Activated CD8-positive, alpha-beta memory T cell treated with anti-CD3 and anti-CD28 coated beads for 48 hours (primary cell): ENCODE results near the gene SGCD.

Experiments used
- DNase-seq, 3 experiments: peaks; one replicate each; pipeline ENCODE4 v3.0.0-alpha.2; 2020; ENCODE audit warnings: low read depth in 2 of 3, low spot score in 2 of 3

SGCD gene

DNA sequence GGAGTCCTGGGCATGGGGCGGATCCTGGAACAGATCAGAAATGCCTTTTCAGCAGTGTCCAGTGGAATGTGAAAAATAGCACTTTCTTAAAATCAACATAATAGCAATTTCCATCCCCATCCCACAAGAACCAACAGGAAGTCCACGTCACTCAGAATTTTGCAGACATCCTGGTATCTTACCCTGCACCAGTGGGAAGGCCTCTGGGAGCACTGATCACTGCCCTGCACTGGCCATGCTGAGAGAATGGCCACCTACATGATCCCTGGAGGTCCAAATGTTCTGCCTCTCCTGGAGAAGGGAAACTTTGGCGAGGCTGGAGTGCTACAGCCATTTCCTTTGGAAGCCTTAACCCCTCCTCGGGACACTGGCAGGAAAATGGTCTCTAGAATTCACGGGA lies 173.8 kb downstream of the SGCD start:
- no peak for DNase-seq

DNA sequence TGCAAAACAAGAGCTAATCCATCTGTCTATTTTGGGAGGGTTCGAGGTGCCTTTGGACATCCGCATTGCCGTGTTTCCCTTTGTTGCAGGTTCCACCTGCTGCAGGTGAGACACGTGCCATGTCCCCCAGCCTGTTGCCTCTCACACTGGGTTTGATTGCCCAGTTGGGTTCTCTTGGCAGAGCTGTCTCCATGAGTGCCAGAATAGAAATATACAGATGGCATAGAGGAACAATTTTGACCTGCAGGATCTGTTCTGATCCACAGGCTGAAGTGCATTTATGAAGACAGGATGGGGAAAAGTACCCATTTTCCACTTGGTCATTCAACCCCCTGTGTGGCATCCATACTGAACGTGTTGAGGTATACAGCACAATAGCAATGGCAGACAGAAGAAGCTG lies 178.1 kb downstream of the SGCD start:
- DNase-seq: no peak

DNA sequence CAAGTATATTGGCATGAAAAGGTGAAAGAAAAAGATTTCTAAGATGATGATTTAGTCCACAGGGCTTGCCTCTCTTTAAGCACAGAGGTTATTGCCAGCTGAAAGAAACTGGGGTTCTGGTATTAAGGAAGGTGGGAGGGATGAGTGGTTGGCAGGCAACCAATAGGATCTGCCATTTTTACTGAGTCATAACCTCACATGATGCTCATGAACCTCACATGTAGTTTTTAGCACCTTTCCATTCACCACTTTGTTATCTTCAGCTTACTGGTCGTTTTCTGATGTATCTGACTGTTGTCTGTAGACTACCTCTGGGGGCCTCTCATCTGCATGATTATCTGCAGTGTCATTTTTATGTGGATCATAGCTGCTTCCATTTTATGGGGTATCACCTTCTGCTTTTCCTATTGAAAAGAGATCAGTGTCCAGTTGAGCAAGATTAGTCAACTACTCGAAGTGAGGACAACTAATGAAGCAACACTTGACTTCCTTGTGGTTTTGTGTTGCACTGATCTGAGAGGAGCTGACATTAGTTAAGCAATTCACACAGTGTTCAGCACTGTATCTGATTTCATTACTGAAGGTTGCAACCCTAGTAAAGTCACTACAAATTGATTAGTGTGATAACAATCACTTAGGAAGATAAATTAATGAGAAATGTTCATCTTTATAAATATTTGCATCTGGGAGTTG lies 186.3 kb downstream of the SGCD start:
- DNase-seq: no peak

DNA sequence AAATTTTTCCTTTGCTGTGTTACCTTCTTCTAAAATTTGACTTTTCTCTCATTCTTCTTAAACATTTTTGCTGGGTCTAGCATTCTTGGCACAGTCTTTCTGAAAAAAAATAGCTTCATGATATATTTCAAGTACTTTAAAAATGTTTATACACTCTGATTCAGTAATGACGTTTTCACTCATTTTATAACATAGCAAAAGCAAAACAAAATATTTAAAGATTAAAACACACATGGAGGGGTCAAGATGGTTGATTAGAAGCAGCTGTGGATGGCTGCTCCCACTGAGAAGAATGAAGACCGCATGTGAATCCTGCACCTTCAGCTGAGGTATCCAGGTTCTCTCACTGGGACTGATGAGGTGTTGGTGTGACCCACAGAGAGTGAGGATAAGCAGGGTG lies 188.2 kb downstream of the SGCD start:
- no peak for DNase-seq

DNA sequence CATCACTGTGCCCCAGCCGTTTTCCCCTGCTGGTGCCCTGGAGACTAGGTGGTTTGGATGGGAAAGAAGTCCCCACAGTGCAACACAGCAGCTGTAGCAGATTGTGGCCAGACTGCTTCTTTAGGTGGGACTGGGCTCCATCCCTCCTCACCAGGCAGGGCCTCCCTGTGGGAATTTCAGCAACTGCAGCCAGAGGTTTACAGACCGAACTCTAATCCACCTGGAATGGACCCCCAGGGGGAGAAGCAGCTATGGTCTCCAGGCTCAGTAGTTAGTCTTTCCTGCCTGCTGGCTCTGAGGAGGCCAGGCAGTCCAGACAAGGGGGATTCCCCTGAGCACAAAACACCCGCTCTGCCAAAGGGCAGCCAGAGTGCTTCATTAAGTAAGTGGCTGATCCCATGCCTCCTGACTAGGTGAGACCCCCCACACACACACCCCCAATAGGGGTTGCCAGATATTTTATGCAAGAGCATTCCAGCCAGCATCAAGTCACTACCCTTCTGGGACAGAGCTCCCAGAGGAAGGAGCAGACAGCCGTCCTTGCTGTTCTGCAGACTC lies 188.9 kb downstream of the SGCD start:
- no peak for DNase-seq

DNA sequence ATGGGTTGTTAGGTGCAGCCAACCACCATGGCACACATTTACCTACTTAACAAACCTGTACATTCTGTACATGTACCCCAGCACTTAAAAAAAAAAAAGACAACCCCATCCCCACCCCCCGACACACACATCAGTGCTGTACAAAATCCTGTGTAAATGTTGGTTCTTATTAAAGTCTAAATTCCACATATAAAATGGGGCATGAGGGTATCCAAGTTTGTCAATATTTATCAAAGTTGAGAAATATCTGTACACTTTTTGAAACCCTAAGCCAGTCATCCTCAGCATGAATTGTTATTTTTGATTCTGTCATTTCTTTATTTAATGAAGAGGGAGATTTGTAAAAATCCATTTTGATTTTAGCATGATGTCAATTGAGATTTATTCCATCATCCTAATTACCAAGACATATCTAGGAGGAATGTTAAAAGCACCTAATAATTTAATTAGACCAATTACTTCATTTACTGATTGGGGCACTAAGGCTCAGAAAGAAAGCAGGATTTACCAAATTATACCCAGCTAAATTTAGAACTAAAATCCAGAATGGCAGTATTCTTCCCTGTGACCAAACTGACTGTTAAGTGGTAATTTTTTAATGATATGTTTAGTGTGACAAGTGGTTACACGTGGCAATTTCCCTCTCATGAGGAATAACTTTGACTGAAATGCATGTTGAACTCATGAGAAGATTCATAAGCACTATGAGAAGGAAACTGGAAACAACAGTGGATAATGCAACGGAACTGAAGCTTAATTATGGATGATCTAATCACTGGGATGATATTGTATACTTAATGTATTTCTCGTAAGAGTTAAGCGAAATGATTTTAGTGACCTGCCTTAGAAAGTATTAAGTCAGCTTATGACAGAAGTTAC lies 195.9 kb downstream of the SGCD start:
- no peak for DNase-seq

DNA sequence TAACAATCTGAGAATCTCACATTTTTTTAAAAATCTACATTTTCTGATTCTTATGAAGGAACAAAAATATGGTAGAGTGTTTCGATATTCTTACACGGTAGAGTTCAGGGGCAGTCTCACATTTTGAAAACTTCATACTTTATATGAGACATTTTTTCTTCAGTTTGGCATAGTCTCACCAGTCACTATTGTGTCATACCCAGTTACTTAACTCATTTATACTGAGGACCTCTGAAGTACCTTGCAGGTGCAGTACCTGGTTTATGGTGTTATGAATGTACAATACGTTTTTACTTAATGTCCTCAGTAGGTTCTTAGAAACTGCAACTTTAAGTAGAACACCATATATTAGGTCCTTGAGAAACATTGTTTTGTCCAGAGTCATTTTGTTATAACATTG lies 196.6 kb downstream of the SGCD start:
- DNase-seq: no peak

DNA sequence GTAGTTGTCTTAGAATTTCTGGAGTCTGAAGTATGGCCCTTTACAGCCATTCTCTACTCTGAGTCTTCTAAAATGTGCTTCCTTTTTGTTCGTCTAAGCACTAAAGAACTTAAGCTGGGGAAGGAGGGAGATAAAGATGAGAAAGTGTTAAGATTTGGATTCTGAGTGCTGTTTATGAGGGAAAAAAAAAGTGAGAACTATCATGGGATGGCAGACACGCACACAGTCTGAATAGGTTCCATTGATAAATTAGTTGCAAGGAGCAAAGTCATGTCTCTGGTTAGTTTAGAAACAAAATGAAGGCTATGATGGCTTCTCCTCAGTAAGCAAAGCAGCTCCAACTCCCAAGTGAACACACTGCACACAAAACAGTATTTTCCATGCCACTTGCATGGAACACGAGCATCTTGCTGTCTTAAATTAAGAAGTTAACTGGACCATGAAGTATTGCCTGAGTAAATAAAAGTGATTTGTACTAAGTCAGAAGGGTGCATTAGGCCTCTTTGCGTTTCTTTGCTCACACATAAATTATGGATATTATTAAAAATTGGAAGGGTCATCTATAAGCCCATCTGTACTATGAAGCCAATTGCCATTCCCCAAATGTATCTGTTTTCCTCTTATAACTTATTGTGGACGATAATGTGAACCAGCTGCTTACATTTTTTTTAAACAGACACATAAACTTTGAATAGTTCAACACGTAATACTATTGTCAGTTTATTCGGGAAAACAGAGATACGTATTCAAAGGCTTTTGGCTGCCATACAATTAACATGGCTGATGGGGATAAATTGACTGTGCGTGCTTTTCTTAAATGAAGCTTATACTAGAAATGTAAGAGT lies 199.3 kb downstream of the SGCD start:
- DNase-seq: no peak

DNA sequence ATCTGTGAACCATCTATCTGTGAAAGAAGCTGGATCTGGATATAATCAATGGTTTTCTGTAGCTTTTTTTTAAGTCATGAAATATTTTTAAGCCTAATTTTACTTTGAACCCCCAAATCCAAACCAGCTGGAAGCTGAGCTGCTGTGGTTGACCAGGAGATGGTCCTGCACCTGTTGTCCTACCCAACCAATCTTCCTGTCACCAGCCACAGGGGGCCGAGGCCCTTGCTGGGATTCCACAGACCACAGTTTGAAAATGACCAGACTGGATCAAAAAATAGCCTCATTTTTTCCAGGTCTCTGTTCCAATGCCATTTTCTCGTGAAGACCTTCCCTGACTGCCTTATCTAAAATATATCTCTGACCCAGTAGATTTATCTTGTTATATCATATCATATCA lies 200.6 kb downstream of the SGCD start:
- no peak for DNase-seq

DNA sequence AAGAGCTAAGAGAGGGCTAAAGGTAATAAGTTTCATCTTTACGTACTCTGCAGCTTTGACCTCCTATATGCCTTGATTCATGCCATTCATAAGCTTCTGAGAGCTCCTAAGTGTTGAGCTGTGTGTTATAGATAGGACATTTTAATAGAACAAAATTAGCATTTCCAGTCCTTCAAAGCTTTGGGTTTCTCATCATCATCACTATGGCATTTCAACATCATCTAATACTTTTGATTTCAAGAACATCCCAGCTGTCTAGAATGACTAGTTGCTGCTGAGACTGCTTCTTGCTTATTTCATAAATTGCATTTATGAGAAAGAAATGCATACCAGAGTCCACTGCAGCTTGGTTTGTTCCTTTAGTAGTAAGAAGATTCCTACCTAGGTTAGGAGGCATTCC lies 201.7 kb downstream of the SGCD start:
- DNase-seq: no peak

DNA sequence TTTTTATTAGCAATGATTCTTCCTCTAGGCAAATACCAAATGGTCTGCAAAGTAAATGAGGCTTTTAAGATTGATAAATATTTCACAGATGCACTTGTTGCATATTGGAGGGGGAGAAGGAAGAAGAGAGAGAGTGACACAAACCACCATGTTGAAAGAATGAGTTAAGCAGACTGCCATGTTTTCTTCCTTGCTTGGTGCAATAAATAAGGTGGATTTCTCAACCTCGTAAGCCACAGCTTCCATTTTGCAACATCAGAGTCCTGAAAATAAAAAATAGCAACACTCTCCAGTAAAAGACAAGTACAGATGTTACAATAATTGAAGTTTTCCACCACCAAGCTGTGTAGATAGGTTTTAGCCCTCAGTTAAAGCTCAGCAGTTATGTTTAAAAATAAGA lies 202.9 kb downstream of the SGCD start:
- DNase-seq: no peak

DNA sequence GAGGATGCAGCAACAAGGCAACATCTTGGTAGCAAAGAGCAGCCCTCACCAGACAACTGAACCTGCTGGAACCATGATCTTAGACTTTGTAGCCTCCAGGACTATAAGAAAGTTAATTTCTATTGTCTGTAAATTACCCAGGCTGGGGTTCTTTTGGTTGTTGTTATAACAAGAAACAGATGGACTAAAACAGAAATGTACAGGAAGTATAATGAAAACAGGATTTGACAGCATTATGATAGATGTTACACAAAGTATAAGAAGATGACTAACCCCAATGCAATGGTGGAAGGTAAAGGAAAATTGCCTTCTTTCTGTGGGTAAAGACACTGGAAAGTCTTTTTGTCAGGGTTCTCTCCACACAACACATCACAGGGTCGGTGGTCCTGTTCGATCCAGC lies 204.2 kb downstream of the SGCD start:
- DNase-seq: no peak

DNA sequence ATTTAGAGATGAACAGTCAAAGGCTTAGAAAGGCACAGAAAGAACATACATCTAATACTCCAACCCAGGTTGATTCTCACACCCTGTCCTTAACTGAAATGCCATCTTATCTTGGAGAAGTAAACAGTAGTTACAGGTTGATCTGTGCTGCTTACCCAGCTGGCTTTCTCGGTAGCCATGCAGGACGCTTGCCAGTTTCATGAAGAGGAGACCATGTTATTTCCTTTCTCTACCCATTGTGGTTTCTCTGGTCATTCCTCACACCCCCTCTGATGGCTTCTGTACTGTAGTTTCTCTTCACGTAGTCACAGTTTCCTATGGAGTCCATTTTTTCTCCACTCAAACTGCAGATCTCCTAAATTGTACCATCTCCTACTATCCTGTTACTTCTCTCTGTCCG lies 206.0 kb downstream of the SGCD start:
- DNase-seq: no peak

DNA sequence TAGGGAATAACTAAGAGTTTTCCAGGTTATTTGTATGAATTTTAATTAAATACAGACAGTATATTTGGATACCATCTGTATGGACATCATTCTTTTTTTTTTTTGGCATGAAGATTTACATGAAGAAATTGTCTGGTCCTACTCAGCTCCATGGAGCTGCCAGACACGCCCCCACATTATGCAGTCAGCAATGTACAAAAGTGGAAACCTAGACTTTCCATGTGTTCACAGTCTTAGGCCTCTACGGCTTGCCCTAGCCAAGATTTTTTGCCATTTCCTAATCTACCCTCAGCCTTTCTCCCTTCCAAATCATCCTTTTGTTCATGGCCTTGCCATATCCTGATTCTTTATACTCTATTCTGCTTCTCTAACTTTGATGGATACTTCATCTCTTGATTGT lies 207.1 kb downstream of the SGCD start:
- no peak for DNase-seq

DNA sequence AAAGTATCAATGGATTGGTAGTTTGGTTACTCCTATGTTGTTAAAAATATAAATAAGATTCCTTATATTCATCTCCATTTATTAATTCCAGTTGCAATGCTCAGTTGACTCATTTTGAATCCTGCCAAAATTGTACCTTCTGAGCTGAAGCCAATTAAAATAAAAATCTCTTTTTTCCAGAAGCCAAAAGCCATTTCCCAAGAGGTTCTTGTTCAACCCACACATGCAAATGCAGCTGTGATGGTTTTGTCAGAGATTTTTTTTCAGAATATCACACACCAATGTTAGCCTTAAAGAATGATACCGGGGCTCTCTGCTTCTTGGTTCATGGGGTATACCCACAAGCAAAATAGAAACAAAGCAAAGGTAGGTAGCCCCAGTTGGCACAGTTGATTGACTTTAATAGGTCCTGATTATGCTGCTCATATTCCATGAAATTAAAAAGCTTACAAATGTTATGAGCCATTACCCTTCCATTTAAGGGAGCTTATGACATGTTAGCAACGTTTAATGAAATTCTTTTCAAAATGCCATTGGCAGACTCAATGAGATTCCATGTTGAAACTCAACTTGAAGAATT lies 208.0 kb downstream of the SGCD start:
- no peak for DNase-seq

DNA sequence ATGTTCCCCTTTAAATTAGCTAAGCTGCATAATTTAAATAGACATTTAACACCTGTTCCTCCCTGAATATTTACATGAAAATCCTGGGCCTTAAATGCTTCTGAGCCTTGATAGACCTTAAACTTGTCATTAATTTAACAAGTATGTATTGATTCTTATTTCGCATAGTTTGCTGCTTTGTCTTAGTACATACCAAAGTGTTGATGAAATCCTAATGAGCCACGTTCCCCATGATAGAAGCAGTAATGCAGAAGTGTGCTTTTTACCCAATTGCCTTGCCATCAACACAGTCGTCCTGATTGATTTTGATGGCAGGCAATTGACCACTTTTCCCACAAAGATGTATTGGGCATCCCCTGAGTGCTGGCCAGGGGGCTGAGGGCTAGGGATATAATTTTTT lies 213.5 kb downstream of the SGCD start:
- DNase-seq: no peak

DNA sequence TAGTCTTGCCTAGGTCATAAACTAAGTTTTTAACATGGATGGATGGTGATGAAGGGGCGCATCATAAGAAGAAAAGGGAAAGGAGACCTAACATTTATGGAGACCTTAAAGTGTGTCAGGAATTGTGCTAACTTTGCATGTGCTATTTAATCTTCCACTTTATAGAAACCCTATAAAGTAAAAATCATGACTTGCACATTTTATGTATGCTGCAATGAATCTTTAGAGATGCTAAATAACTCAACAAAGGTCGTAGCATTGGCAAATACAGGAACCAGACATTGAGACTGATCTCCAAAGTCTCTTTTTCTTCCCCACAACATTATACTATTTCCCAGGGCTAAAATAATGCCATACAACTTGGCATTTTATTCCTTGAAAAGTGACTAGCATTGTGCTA lies 214.6 kb downstream of the SGCD start:
- no peak for DNase-seq

DNA sequence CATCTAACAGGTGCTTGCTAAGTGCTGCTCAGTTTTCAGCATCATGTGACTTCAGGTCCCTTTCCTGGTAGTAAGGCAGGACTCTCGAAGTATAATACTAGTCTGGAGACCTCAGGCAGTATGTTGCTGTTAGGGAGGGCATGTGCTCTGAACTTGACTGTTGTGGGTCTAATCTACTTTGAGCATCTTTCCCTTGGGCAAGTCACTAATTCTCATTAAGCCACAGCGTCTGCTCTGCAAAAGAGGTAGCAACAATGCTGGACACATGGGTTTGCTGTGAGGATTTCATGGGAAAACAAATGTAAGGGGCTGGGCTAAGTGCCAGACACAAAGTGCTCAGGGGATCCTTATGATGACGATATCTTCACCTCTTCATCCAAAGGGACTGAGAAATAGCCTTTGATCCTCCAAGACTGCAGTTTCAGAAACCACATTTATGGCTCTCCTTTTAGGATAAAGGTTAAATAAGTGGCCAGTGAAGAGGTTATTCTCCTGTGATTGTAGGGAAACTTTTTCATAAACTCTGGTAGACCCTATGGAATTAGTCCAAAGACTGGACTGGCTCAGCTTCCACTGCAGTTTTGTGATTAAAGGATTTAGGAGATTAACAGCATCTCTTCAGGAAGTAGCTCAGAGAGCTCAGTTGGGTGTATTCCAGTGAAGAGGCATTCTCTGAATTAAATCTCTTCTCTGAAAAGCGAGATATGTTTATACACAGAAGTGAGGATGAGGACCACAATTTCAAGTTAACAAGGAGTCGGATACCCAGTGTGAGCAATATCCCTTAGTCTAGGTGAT lies 216.6 kb downstream of the SGCD start:
- no peak for DNase-seq

DNA sequence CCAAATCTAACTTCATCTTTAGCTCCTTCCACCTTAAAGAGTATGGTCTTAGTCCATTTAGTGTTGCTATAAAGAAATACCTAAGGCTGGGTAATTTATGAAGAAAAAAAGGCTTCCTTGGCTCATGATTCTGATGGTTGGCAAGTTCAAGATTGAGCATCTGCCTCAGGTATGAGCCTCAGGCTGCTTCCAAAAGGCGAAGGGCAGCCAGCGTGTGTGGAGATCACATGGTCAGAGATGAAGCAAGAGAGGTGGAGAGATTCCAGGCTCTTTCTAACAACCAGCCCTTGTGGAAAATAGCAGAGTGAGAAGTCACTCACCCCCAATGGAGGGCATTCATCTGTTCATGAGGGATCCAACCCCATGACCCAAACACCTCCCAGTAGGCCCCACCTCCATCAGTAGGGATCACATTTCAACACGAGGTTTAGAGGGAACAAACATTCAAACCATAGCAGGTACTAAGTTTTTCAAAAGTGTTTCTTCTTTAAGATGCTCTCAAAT lies 225.9 kb downstream of the SGCD start:
- no peak for DNase-seq
